Stomach (tissue), 4 donors: ENCODE data around the gene MYPN.

ENCODE experiments used
- POLR2AphosphoS5 ChIP-seq, 3 donors: sonication (generic); formaldehyde crosslinking; IDR thresholded peaks; one replicate each; pipeline ENCODE4 v1.6.1; 2016; ENCODE audit warnings: antibody characterized with exemption in 3 of 3
- TF ChIP-seq, protein P1 (sequence below), 7 experiments: fragments of 450-650 bp in 4 of 7; fragments of 200-600 bp in 3 of 7; sonication (generic) in 3 of 7; IDR thresholded peaks; one replicate each; pipeline ENCODE4 v1.5.1; 2016 to 2019; ENCODE audit warnings: antibody characterized with exemption in 7 of 7, control low read depth in 2 of 7, mild to moderate bottlenecking in 1 of 7

DNA sequence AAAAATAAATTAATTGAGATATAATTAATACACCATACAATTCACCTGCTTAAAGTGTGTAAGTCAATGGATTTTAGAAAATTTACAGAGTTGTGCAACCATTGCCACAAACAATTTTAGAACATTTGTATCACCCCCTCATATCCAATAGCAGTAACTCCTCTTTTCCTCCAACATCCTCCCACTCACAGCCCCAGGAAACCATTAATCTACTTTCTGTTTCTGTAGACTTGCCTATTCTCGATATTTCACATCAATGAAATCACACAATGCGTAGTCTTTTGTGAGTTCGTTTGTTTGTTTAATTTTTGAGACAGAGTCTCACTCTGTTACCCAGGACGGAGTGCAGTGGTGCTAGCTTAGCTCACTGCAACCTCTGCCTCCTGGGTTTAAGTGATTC, 20.5 kb upstream of the MYPN start:
- TF ChIP-seq, protein P1, sequence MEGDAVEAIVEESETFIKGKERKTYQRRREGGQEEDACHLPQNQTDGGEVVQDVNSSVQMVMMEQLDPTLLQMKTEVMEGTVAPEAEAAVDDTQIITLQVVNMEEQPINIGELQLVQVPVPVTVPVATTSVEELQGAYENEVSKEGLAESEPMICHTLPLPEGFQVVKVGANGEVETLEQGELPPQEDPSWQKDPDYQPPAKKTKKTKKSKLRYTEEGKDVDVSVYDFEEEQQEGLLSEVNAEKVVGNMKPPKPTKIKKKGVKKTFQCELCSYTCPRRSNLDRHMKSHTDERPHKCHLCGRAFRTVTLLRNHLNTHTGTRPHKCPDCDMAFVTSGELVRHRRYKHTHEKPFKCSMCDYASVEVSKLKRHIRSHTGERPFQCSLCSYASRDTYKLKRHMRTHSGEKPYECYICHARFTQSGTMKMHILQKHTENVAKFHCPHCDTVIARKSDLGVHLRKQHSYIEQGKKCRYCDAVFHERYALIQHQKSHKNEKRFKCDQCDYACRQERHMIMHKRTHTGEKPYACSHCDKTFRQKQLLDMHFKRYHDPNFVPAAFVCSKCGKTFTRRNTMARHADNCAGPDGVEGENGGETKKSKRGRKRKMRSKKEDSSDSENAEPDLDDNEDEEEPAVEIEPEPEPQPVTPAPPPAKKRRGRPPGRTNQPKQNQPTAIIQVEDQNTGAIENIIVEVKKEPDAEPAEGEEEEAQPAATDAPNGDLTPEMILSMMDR (IDR thresholded peaks at IDR 0.05) = no peak
- TF ChIP-seq POLR2AphosphoS5 (IDR thresholded peaks at IDR 0.05) = no peak
